HCT116 (cell line): ENCODE results near the gene SLC6A2.

Source experiments
- CEBPB ChIP-seq: IDR thresholded peaks from 2 replicates; pipeline ENCODE4 v1.6.1; 2012; ENCODE audit warnings: low read depth
- CTCF ChIP-seq, 3 experiments: fragments of 200-600 bp in 1 of 3; sonication (generic) in 1 of 3; IDR thresholded peaks in 2 of 3; conservative IDR thresholded peaks in 1 of 3; 2 replicates each; pipeline ENCODE4 v1.5.1; 2012 to 2017; ENCODE audit warnings: low read depth in 2 of 3, low read length in 2 of 3, antibody characterized with exemption in 1 of 3, borderline replicate concordance in 1 of 3, control low read depth in 1 of 3, mild to moderate bottlenecking in 1 of 3, mixed read lengths in 1 of 3, mixed run types in 1 of 3, moderate library complexity in 1 of 3; ENCODE audit not compliant: insufficient read depth in 1 of 3
- ELF1 ChIP-seq: IDR thresholded peaks from 2 replicates; pipeline ENCODE4 v1.6.1; 2012; ENCODE audit warnings: low read depth, borderline replicate concordance
- EZH2 ChIP-seq: fragments of 200-600 bp; sonication (generic); IDR thresholded peaks from 2 replicates; pipeline ENCODE4 v1.6.1; 2017; ENCODE audit warnings: antibody characterized with exemption, mixed run types
- EZH2phosphoT487 ChIP-seq: fragments of 200-600 bp; IDR thresholded peaks from 2 replicates; pipeline ENCODE4 v1.6.1; 2018; ENCODE audit warnings: antibody characterized with exemption, borderline replicate concordance
- JUND ChIP-seq: IDR thresholded peaks from 2 replicates; pipeline ENCODE4 v1.6.1; 2012
- POLR2A ChIP-seq: IDR thresholded peaks from 2 replicates; pipeline ENCODE4 v1.7.0; 2011; ENCODE audit warnings: borderline replicate concordance; ENCODE audit not compliant: insufficient read depth, insufficient read length; ENCODE audit errors: extremely low read depth
- RAD21 ChIP-seq: IDR thresholded peaks from 2 replicates; pipeline ENCODE4 v1.6.1; 2012; ENCODE audit warnings: low read depth, mild to moderate bottlenecking
- SIN3A ChIP-seq: IDR thresholded peaks from 2 replicates; pipeline ENCODE4 v1.6.1; 2012; ENCODE audit warnings: low read depth
- TCF7L2 ChIP-seq: IDR thresholded peaks from 2 replicates; pipeline ENCODE4 v1.7.0; 2011; ENCODE audit warnings: borderline replicate concordance, inconsistent platforms; ENCODE audit not compliant: insufficient read depth, insufficient read length; ENCODE audit errors: extremely low read depth
- ZBTB33 ChIP-seq: IDR thresholded peaks from 2 replicates; pipeline ENCODE4 v1.6.1; 2011; ENCODE audit warnings: mild to moderate bottlenecking, low read length, moderate library complexity; ENCODE audit not compliant: insufficient replicate concordance; ENCODE audit errors: extremely low read depth
- TF ChIP-seq, protein P1 (sequence below): IDR thresholded peaks from 2 replicates; pipeline ENCODE4 v1.6.1; 2012; ENCODE audit warnings: low read depth

DNA sequence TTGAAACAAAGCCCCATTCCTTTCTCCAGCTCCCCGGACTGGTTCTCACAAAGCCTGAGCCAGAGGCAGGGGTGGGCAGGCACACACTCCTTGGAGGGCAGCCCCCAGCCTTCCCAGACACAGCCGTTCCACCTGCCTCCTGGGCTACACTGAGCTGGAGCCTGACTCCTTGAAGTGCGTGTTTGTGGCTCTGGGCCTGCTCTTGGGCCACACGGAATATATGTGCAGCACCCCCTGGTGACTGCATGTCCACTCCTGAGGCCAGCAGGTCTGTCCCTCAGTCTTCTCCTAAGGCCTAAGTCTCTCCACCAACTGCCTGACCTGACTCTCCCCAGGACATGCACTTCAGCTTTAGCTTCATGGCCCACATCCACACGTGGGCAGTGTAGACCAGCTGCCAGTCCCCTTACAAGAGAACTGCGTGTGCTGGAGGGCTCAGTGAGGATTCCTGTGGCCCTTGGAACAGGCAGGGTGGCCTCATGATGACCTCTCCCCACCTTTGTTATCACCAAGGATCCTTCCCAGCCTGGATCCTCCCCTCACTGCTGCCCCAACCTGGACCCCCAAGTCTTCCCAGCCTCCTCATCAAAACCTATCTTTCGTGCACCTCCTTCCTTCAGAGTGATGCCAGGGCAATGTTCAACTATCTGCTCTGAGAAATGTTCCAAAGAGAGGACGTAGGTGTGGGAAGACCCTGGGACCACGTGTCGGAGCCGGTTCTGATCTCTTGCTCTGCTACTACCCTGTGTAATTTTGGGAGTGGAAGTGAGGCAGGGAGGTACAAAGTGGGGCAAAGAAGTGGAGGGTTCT is 12.4 kb upstream of the SLC6A2 start:
- TF ChIP-seq CTCF (IDR thresholded peaks at IDR 0.05 in 2 of 3, conservative IDR thresholded peaks at IDR 0.05 in 1 of 3; ENCODE audit: borderline replicate concordance in 1 of 3, insufficient read depth in 1 of 3, low read depth in 2 of 3, low read length in 2 of 3) (peak; percentile 20 to 32 (median 26); a peak in 3 of 6 replicates), ELF1 (no peak), EZH2phosphoT487 (no peak), RAD21 (peak; percentile 45), JUND (no peak), POLR2A (no peak), TCF7L2 (no peak), SIN3A (no peak), EZH2 (no peak), ZBTB33 (no peak), CEBPB (no peak)
- TF ChIP-seq, protein P1, sequence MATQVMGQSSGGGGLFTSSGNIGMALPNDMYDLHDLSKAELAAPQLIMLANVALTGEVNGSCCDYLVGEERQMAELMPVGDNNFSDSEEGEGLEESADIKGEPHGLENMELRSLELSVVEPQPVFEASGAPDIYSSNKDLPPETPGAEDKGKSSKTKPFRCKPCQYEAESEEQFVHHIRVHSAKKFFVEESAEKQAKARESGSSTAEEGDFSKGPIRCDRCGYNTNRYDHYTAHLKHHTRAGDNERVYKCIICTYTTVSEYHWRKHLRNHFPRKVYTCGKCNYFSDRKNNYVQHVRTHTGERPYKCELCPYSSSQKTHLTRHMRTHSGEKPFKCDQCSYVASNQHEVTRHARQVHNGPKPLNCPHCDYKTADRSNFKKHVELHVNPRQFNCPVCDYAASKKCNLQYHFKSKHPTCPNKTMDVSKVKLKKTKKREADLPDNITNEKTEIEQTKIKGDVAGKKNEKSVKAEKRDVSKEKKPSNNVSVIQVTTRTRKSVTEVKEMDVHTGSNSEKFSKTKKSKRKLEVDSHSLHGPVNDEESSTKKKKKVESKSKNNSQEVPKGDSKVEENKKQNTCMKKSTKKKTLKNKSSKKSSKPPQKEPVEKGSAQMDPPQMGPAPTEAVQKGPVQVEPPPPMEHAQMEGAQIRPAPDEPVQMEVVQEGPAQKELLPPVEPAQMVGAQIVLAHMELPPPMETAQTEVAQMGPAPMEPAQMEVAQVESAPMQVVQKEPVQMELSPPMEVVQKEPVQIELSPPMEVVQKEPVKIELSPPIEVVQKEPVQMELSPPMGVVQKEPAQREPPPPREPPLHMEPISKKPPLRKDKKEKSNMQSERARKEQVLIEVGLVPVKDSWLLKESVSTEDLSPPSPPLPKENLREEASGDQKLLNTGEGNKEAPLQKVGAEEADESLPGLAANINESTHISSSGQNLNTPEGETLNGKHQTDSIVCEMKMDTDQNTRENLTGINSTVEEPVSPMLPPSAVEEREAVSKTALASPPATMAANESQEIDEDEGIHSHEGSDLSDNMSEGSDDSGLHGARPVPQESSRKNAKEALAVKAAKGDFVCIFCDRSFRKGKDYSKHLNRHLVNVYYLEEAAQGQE: no peak
